Endothelial cell of umbilical vein (primary cell): ENCODE results near the gene TLNRD1. TPM values are rescaled to one million over a fixed set of nuclear protein-coding genes. Genes with fewer than 3 reads are reported as not detected.

ENCODE experiments used
- BruUV-seq: library from RNA; stranded (reverse); fragments of 400-500 nt; replicated peaks from 2 replicates; lab custom pipeline; 2021; lab: Mats Ljungman, UMichigan
- CTCF ChIA-PET: fragments of 300-600, 350-600 bp; sonication (Branson Sonifier 250); formaldehyde crosslinking; loops from one replicate; lab custom pipeline; 2021; ENCODE audit warnings: antibody characterized with exemption, inconsistent platforms; lab: Charles Lee
- POLR2A ChIA-PET: fragments of 300-600, 350-600 bp; sonication (Branson Sonifier 250); formaldehyde crosslinking; loops from one replicate; lab custom pipeline; 2021; ENCODE audit warnings: antibody characterized with exemption, inconsistent platforms; lab: Charles Lee
- DNase-seq: peaks from one replicate; pipeline ENCODE4 v3.0.0-alpha.2; 2011; ENCODE audit warnings: low read depth, low spot score
- FAIRE-seq: peaks from 2 replicates; lab custom pipeline; 2011; peaks lifted over from hg19 to GRCh38; lab: Jason Lieb, UNC
- H2AFZ ChIP-seq: 2 replicates; pipeline ENCODE4 v1.6.0; 2012; ENCODE audit warnings: low read depth, low read length, control low read depth, inconsistent platforms
- H3K27ac ChIP-seq: 2 replicates; pipeline ENCODE4 v1.5.1; 2011; ENCODE audit warnings: low read depth, mild to moderate bottlenecking, control low read depth, low read length, moderate library complexity; ENCODE audit not compliant: insufficient read depth
- H3K27me3 ChIP-seq, 2 experiments: 2 replicates each; pipeline versions ENCODE4 v1.6.0 to v1.6.1; 2011; ENCODE audit warnings: low read length in 2 of 2, mixed read lengths in 1 of 2; ENCODE audit not compliant: control insufficient read depth in 2 of 2, insufficient read depth in 2 of 2
- H3K36me3 ChIP-seq, 2 experiments: 2 replicates in 1 of 2; 3 replicates in 1 of 2; pipeline ENCODE4 v1.5.1; 2011; ENCODE audit warnings: low read length in 2 of 2, mild to moderate bottlenecking in 1 of 2, moderate library complexity in 1 of 2; ENCODE audit not compliant: control insufficient read depth in 2 of 2, insufficient read depth in 2 of 2; ENCODE audit errors: extremely low read depth in 1 of 2
- H3K4me1 ChIP-seq: 3 replicates; pipeline ENCODE4 v1.5.1; 2011; ENCODE audit warnings: mild to moderate bottlenecking, low read length; ENCODE audit not compliant: control insufficient read depth, insufficient read depth; ENCODE audit errors: extremely low read depth
- H3K4me2 ChIP-seq: 2 replicates; pipeline ENCODE4 v1.6.1; 2011; ENCODE audit warnings: low read length, control low read depth, mixed read lengths; ENCODE audit not compliant: insufficient read depth
- H3K4me3 ChIP-seq, 3 experiments: fragments of 200-600 bp in 1 of 3; sonication (generic), shearing (Covaris generic) in 1 of 3; replicated peaks in 1 of 3; 2 replicates each; pipeline ENCODE4 v1.5.1; 2011 to 2016; ENCODE audit warnings: control low read depth in 3 of 3, low read length in 3 of 3, mild to moderate bottlenecking in 2 of 3, inconsistent platforms in 1 of 3, low read depth in 1 of 3, moderate library complexity in 1 of 3; ENCODE audit not compliant: insufficient read depth in 1 of 3
- H3K79me2 ChIP-seq: 2 replicates; pipeline ENCODE4 v1.6.0; 2012; ENCODE audit warnings: low read length, inconsistent platforms; ENCODE audit not compliant: control insufficient read depth, insufficient read depth
- H3K9ac ChIP-seq: replicated peaks from 2 replicates; pipeline ENCODE3; 2011; ENCODE audit warnings: low read length, control low read depth; ENCODE audit not compliant: insufficient read depth; ENCODE audit errors: extremely low read depth
- H3K9me1 ChIP-seq: replicated peaks from 3 replicates; pipeline ENCODE4 v1.6.0; 2011; ENCODE audit warnings: mild to moderate bottlenecking, low read length; ENCODE audit not compliant: control insufficient read depth, insufficient read depth; ENCODE audit errors: extremely low read depth
- H3K9me3 ChIP-seq: replicated peaks from 2 replicates; pipeline ENCODE4 v1.5.1; 2012; ENCODE audit warnings: low read length, inconsistent platforms; ENCODE audit not compliant: control insufficient read depth, insufficient read depth
- H4K20me1 ChIP-seq: replicated peaks from 2 replicates; pipeline ENCODE3; 2011; ENCODE audit warnings: mild to moderate bottlenecking, low read length; ENCODE audit not compliant: control insufficient read depth, insufficient read depth; ENCODE audit errors: extremely low read depth
- EZH2 ChIP-seq: IDR thresholded peaks from 2 replicates; pipeline ENCODE4 v1.6.1; 2012; ENCODE audit warnings: borderline replicate concordance, low read depth, mild to moderate bottlenecking, moderate library complexity, low read length, inconsistent platforms; ENCODE audit not compliant: severe bottlenecking
- FOS ChIP-seq: IDR thresholded peaks from 2 replicates; pipeline ENCODE4 v1.6.1; 2011; ENCODE audit warnings: mild to moderate bottlenecking, low read length, moderate library complexity, borderline replicate concordance; ENCODE audit not compliant: insufficient read depth
- GATA2 ChIP-seq: IDR thresholded peaks from 2 replicates; pipeline ENCODE4 v1.7.0; 2011; ENCODE audit warnings: low read depth, mild to moderate bottlenecking, moderate library complexity, mixed read lengths, low read length; ENCODE audit not compliant: insufficient read length, insufficient read depth
- dilution Hi-C: fragments of 300-500 bp; cut with MboI; formaldehyde crosslinking; loops from one replicate; pipeline ENCODE4 v1.15.0; 2019; ENCODE audit warnings: low sequenced_read_pairs; ENCODE audit not compliant: extremely low pct_ligation_motif_present
- intact Hi-C: fragments of 100-400 bp; cut with micrococcal nuclease; formaldehyde crosslinking; loops from one replicate; pipeline ENCODE4 v1.10.0; 2022
- polyA plus RNA-seq, 4 experiments: library from polyadenylated mRNA; depleted of rRNA in 3 of 4; stranded (reverse) in 3 of 4; unstranded in 1 of 4; fragments of >200 nt; gene quantifications; 2 replicates each; pipeline versions ENCODE4 v1.2.1 to v1.2.3, GENCODE V29; 2011 to 2012; ENCODE audit warnings: missing spikeins in 1 of 4
- total RNA-seq: library from RNA; stranded (reverse); gene quantifications from 2 replicates; pipeline ENCODE4 v1.2.3, GENCODE V29; 2021
- TF ChIP-seq, protein P1 (sequence below), 2 donors: IDR thresholded peaks; 1 replicate in 1 of 2; 2 replicates in 1 of 2; pipeline ENCODE4 v1.5.1; 2011; ENCODE audit warnings: low read length in 2 of 2, mild to moderate bottlenecking in 2 of 2, moderate library complexity in 2 of 2, control low read depth in 1 of 2, inconsistent platforms in 1 of 2, low read depth in 1 of 2; ENCODE audit not compliant: insufficient read depth in 1 of 2; ENCODE audit errors: extremely low read depth in 1 of 2

The TLNRD1 gene
- total and polyA plus RNA-seq, 2 donors (not counting 3 experiments of a cell fraction or from before 2014, with no cell fraction given) = 17.8 to 33.0 TPM

DNA sequence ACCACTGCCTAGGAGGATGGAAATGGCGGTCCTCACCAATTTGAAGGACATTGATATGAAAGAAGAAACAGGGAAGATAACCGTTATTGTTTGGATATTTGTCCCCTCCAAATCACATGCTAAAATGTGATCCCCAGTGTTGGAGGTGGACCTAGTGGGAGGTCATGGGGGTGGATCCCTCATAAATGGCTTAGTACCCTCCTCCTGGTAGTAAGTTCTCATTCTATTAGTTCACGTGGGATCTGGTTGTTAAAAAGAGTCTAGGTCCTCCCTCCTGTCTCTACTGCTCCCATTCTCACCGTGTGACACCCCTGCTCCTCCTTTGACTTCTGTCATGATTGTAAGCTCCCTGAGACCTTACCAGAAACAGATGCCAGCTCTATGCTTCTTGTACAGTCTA is 30.5 kb downstream of the TLNRD1 start:
- no peak overlapping the region for H3K9ac ChIP-seq
- no peaks in the 10 kb centered on the region for H3K27me3 ChIP-seq
- H3K9me1 ChIP-seq = no peaks in the 10 kb centered on the region
- CTCF ChIA-PET = interaction anchor here (1.0 kb wide), 1 partner anchor 8 kb away, joined by 6 read pairs; no protein-coding TSS in a partner anchor
- intact Hi-C loops (no loop called here), dilution Hi-C loops (no loop called here)
- no TSS peak for BruUV-seq
- no peak overlapping the region for H3K27ac ChIP-seq
- H3K4me2 ChIP-seq = no peak overlapping the region
- no peaks in the 10 kb centered on the region for H4K20me1 ChIP-seq
- DNase-seq (no peak), FAIRE-seq (no peak)
- H3K4me3 ChIP-seq = no peak overlapping the region
- peaks cover 27% of the 10 kb centered on the region for H3K4me1 ChIP-seq
- no peaks in the 10 kb centered on the region for H3K79me2 ChIP-seq
- POLR2A ChIA-PET = no interaction called here
- no peak overlapping the region for H2AFZ ChIP-seq
- H3K9me3 ChIP-seq = no peaks in the 10 kb centered on the region
- TF ChIP-seq, protein P1, sequence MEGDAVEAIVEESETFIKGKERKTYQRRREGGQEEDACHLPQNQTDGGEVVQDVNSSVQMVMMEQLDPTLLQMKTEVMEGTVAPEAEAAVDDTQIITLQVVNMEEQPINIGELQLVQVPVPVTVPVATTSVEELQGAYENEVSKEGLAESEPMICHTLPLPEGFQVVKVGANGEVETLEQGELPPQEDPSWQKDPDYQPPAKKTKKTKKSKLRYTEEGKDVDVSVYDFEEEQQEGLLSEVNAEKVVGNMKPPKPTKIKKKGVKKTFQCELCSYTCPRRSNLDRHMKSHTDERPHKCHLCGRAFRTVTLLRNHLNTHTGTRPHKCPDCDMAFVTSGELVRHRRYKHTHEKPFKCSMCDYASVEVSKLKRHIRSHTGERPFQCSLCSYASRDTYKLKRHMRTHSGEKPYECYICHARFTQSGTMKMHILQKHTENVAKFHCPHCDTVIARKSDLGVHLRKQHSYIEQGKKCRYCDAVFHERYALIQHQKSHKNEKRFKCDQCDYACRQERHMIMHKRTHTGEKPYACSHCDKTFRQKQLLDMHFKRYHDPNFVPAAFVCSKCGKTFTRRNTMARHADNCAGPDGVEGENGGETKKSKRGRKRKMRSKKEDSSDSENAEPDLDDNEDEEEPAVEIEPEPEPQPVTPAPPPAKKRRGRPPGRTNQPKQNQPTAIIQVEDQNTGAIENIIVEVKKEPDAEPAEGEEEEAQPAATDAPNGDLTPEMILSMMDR (IDR thresholded peaks at IDR 0.05; ENCODE audit: extremely low read depth in 1 of 2, insufficient read depth in 1 of 2, low read depth in 1 of 2, low read length in 2 of 2) = no peak
- TF ChIP-seq GATA2 = no peak
- TF ChIP-seq FOS = no peak
- no peaks in the 10 kb centered on the region for H3K36me3 ChIP-seq

DNA sequence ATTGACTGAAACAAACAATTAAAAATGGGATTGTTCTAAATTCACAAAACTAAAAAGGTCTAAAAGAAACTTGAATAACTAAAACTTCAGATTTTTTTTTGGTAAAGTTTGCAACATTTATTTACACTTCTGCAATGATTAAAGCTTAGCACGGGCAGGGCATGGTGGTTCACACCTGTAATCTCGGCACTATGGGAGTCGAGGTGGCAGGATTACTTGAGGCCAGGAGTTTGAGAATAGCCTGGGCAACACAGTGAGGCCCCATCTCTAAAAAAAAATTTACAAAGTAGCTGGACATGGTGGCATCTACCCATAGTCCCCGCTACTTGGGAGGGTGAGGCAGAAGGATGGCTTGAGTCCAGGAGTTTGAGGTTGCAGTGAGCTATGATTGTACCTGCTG is 31.6 kb downstream of the TLNRD1 start:
- no peak overlapping the region for H3K4me2 ChIP-seq
- no peaks in the 10 kb centered on the region for H3K9me1 ChIP-seq
- peaks cover 27% of the 10 kb centered on the region for H3K4me1 ChIP-seq
- dilution Hi-C loops (no loop called here), intact Hi-C loops (no loop called here)
- ChIA-PET POLR2A (no interaction called here), CTCF (interaction anchor here (1.2 to 1.5 kb wide), 2 partner anchors 37 to 74 kb away, joined by 3 to 8 read pairs; no protein-coding TSS in a partner anchor)
- no peak for FAIRE-seq
- no peaks in the 10 kb centered on the region for H4K20me1 ChIP-seq
- H3K79me2 ChIP-seq = no peaks in the 10 kb centered on the region
- H3K4me3 ChIP-seq = no peak overlapping the region
- no peaks in the 10 kb centered on the region for H3K9me3 ChIP-seq
- TF ChIP-seq FOS = no peak
- no peak for TF ChIP-seq EZH2
- DNase-seq = no peak
- no peaks in the 10 kb centered on the region for H3K36me3 ChIP-seq
- H3K9ac ChIP-seq = no peak overlapping the region
- no TSS peak for BruUV-seq
- H2AFZ ChIP-seq = no peak overlapping the region
- no peaks in the 10 kb centered on the region for H3K27me3 ChIP-seq
- no peak overlapping the region for H3K27ac ChIP-seq
